H9 (cell line): ENCODE results near the gene OTUB1. TPM values are rescaled to one million over a fixed set of nuclear protein-coding genes. Genes with fewer than 3 reads are reported as not detected.

Experiments used
- DNase-seq: peaks from one replicate; pipeline ENCODE4 v3.0.0-alpha.2; 2017
- H2AFZ ChIP-seq: one replicate; pipeline ENCODE4 v1.6.1; 2013; ENCODE audit warnings: mild to moderate bottlenecking, low read length, control low read depth, moderate library complexity
- H2AK5ac ChIP-seq: 2 replicates; pipeline ENCODE4 v1.6.1; 2013; ENCODE audit warnings: low read length, control low read depth, mixed read lengths; ENCODE audit not compliant: insufficient read length
- H2BK120ac ChIP-seq: one replicate; pipeline ENCODE4 v1.6.1; 2013; ENCODE audit warnings: low read depth, mild to moderate bottlenecking, low read length, control low read depth, inconsistent platforms; ENCODE audit not compliant: poor library complexity, severe bottlenecking
- H2BK12ac ChIP-seq: 2 replicates; pipeline ENCODE4 v1.6.1; 2013; ENCODE audit warnings: low read length, control low read depth, mixed read lengths, low read depth; ENCODE audit not compliant: insufficient read length
- H2BK15ac ChIP-seq: 2 replicates; pipeline ENCODE4 v1.6.1; 2013; ENCODE audit warnings: low read depth, low read length, control low read depth
- H2BK20ac ChIP-seq: one replicate; pipeline ENCODE4 v1.6.1; 2013; ENCODE audit warnings: low read depth, mild to moderate bottlenecking, low read length, control low read depth, inconsistent platforms; ENCODE audit not compliant: poor library complexity, severe bottlenecking
- H2BK5ac ChIP-seq: 2 replicates; pipeline ENCODE4 v1.6.1; 2013; ENCODE audit warnings: low read length, control low read depth, mixed read lengths; ENCODE audit not compliant: insufficient read length
- H3K14ac ChIP-seq: 2 replicates; pipeline ENCODE4 v1.6.1; 2013; ENCODE audit warnings: low read length, control low read depth; ENCODE audit not compliant: insufficient read depth
- H3K18ac ChIP-seq: 2 replicates; pipeline ENCODE4 v1.6.1; 2013; ENCODE audit warnings: low read depth, mild to moderate bottlenecking, mixed read lengths, low read length, control low read depth; ENCODE audit not compliant: insufficient read length
- H3K23ac ChIP-seq: 2 replicates; pipeline ENCODE4 v1.6.1; 2013; ENCODE audit warnings: low read length, control low read depth, mixed read lengths, low read depth; ENCODE audit not compliant: insufficient read length
- H3K23me2 ChIP-seq: 2 replicates; pipeline ENCODE4 v1.6.1; 2013; ENCODE audit warnings: low read depth, mild to moderate bottlenecking, mixed read lengths, low read length, control low read depth; ENCODE audit not compliant: insufficient read length, poor library complexity, severe bottlenecking
- H3K27ac ChIP-seq: 2 replicates; pipeline ENCODE4 v1.5.1; 2013; ENCODE audit warnings: low read length, control low read depth, mixed read lengths, low read depth; ENCODE audit not compliant: insufficient read length
- H3K27me3 ChIP-seq: 2 replicates; pipeline ENCODE4 v1.6.1; 2013; ENCODE audit warnings: low read length, control low read depth, inconsistent platforms; ENCODE audit not compliant: insufficient read depth
- H3K4ac ChIP-seq: 2 replicates; pipeline ENCODE4 v1.6.1; 2013; ENCODE audit warnings: low read depth, mild to moderate bottlenecking, control low read depth, inconsistent platforms, low read length, moderate library complexity
- H3K4me1 ChIP-seq: 2 replicates; pipeline ENCODE4 v1.6.1; 2013; ENCODE audit warnings: low read length, control low read depth, inconsistent platforms; ENCODE audit not compliant: insufficient read depth
- H3K4me2 ChIP-seq: 2 replicates; pipeline ENCODE4 v1.6.1; 2013; ENCODE audit warnings: low read length, control low read depth, mixed read lengths; ENCODE audit not compliant: insufficient read length, insufficient read depth
- H3K56ac ChIP-seq: 2 replicates; pipeline ENCODE4 v1.6.1; 2013; ENCODE audit warnings: low read depth, mild to moderate bottlenecking, mixed read lengths, low read length, control low read depth; ENCODE audit not compliant: insufficient read length
- H3K79me1 ChIP-seq: 2 replicates; pipeline ENCODE4 v1.6.1; 2013; ENCODE audit warnings: low read depth, mild to moderate bottlenecking, moderate library complexity, low read length, control low read depth, inconsistent platforms; ENCODE audit not compliant: insufficient read depth, poor library complexity, severe bottlenecking
- H3K79me2 ChIP-seq: 2 replicates; pipeline ENCODE4 v1.6.1; 2013; ENCODE audit warnings: low read length, control low read depth, inconsistent platforms; ENCODE audit not compliant: insufficient read depth
- H3K9ac ChIP-seq: 2 replicates; pipeline ENCODE4 v1.6.1; 2013; ENCODE audit warnings: low read length, control low read depth, mixed read lengths; ENCODE audit not compliant: insufficient read length; ENCODE audit errors: extremely low read depth
- H3K9me3 ChIP-seq: one replicate; pipeline ENCODE4 v1.6.1; 2013; ENCODE audit warnings: low read depth, low read length, inconsistent platforms; ENCODE audit not compliant: control insufficient read depth
- H3T11ph ChIP-seq: one replicate; pipeline ENCODE4 v1.6.1; 2013; ENCODE audit warnings: mild to moderate bottlenecking, low read length, control low read depth, inconsistent platforms
- H4K20me1 ChIP-seq: one replicate; pipeline ENCODE4 v1.6.1; 2013; ENCODE audit not compliant: control insufficient read depth, insufficient read length, insufficient read depth
- H4K5ac ChIP-seq: 2 replicates; pipeline ENCODE4 v1.6.1; 2013; ENCODE audit warnings: low read depth, mild to moderate bottlenecking, mixed read lengths, low read length, control low read depth; ENCODE audit not compliant: insufficient read length
- H4K8ac ChIP-seq: replicated peaks from 2 replicates; pipeline ENCODE4 v1.6.1; 2013; ENCODE audit warnings: low read length, control low read depth, mixed read lengths, low read depth; ENCODE audit not compliant: insufficient read length
- H4K91ac ChIP-seq: 2 replicates; pipeline ENCODE4 v1.6.1; 2013; ENCODE audit warnings: low read depth, mild to moderate bottlenecking, moderate library complexity, mixed read lengths, low read length, control low read depth; ENCODE audit not compliant: insufficient read length
- H3K27ac Mint-ChIP-seq, 3 experiments: 2 replicates in 2 of 3; 3 replicates in 1 of 3; pipeline ENCODE4 v1.8.0; 2020 to 2021; ENCODE audit warnings: mixed read lengths in 3 of 3, mild to moderate bottlenecking in 1 of 3, moderate library complexity in 1 of 3
- H3K27me3 Mint-ChIP-seq: 2 replicates; pipeline ENCODE4 v1.8.0; 2021; ENCODE audit warnings: low read depth, mild to moderate bottlenecking, moderate library complexity, mixed read lengths
- H3K36me3 Mint-ChIP-seq, 3 experiments: 2 replicates in 2 of 3; 3 replicates in 1 of 3; pipeline ENCODE4 v1.8.0; 2020 to 2021; ENCODE audit warnings: low read depth in 3 of 3, mixed read lengths in 3 of 3; ENCODE audit not compliant: insufficient read depth in 1 of 3
- H3K4me1 Mint-ChIP-seq, 2 experiments: 2 replicates each; pipeline ENCODE4 v1.8.0; 2020; ENCODE audit warnings: mixed read lengths in 2 of 2
- H3K4me3 Mint-ChIP-seq, 2 experiments: 2 replicates in 1 of 2; 3 replicates in 1 of 2; pipeline ENCODE4 v1.8.0; 2020 to 2021; ENCODE audit warnings: mild to moderate bottlenecking in 2 of 2, mixed read lengths in 2 of 2, moderate library complexity in 1 of 2
- H3K9me3 Mint-ChIP-seq, 2 experiments: 2 replicates in 1 of 2; 3 replicates in 1 of 2; pipeline ENCODE4 v1.8.0; 2020; ENCODE audit warnings: mild to moderate bottlenecking in 2 of 2, mixed read lengths in 2 of 2, moderate library complexity in 1 of 2
- WGBS: extraction: QIAGEN DNeasy Blood & Tissue Kit; methylation state at CpG from one replicate; pipeline ENCODE4 v1.1.7; 2013; ENCODE audit warnings: missing lambda C conversion rate, low lambda C conversion rate, mixed read lengths; ENCODE audit not compliant: insufficient read length; ENCODE audit errors: extremely low coverage; 5-methylcytosine and 5-hydroxymethylcytosine counted together
- total RNA-seq: library from RNA; stranded (reverse); gene quantifications from 2 replicates; pipeline ENCODE4 v1.2.1, GENCODE V29; 2021
- TF ChIP-seq, protein P1 (sequence below): fragments of 200-600 bp; sonication (generic); conservative IDR thresholded peaks from 3 replicates; pipeline ENCODE4 v1.8.0; 2021; ENCODE audit warnings: antibody characterized with exemption, mild to moderate bottlenecking

OTUB1 gene
- total RNA-seq, 1 experiment from 2014 or later: 114 TPM

DNA sequence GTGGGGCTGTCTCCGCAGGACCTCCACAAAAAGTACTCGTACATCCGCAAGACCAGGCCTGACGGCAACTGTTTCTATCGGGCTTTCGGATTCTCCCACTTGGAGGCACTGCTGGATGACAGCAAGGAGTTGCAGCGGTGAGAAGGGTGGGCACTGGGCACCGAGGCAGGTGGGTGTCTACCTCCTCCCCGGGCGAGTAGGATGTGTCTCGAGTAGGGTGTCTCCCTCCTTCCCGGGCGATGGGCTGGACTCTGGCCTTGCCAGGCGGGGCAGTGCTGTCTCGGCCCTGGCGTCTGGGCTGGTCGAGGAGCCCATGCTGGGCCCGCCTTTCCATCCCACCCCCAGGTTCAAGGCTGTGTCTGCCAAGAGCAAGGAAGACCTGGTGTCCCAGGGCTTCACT is 10.3 kb downstream of the OTUB1 start:
- Histone ChIP-seq H4K91ac (no peak overlapping the region), H2AK5ac (no peak overlapping the region), H3K9ac (no peak overlapping the region), H3K79me2 (no peaks in the 10 kb centered on the region), H3K9me3 (no peaks in the 10 kb centered on the region), H3K18ac (no peak overlapping the region), H2BK20ac (no peak overlapping the region), H3K4me1 (no peaks in the 10 kb centered on the region), H4K5ac (no peak overlapping the region), H3K23ac (no peak overlapping the region), H3K27ac (no peak overlapping the region), H3K14ac (no peak overlapping the region), H3K4ac (no peak overlapping the region), H2BK12ac (no peak overlapping the region), H3K4me2 (no peak overlapping the region), H3T11ph (no peak overlapping the region), H2AFZ (no peak overlapping the region), H4K8ac (no peak overlapping the region), H2BK15ac (no peak overlapping the region), H3K79me1 (no peaks in the 10 kb centered on the region), H3K56ac (no peak overlapping the region), H3K27me3 (no peaks in the 10 kb centered on the region; the same call in 1 of the 2 replicates), H4K20me1 (no peaks in the 10 kb centered on the region), H2BK120ac (no peak overlapping the region), H2BK5ac (no peak overlapping the region), H3K23me2 (peaks cover 11% of the 10 kb centered on the region)
- Mint-ChIP-seq H3K9me3 (no peaks in the 10 kb centered on the region), H3K27me3 (peaks cover 7% of the 10 kb centered on the region), H3K36me3 (peaks cover 26 to 59% (median 57%) of the 10 kb centered on the region in 3 experiments; a peak in 6 of 7 replicates), H3K4me3 (no peak overlapping the region), H3K4me1 (peaks cover 7 to 13% of the 10 kb centered on the region in 2 experiments), H3K27ac (no peak overlapping the region)
- TF ChIP-seq, protein P1, sequence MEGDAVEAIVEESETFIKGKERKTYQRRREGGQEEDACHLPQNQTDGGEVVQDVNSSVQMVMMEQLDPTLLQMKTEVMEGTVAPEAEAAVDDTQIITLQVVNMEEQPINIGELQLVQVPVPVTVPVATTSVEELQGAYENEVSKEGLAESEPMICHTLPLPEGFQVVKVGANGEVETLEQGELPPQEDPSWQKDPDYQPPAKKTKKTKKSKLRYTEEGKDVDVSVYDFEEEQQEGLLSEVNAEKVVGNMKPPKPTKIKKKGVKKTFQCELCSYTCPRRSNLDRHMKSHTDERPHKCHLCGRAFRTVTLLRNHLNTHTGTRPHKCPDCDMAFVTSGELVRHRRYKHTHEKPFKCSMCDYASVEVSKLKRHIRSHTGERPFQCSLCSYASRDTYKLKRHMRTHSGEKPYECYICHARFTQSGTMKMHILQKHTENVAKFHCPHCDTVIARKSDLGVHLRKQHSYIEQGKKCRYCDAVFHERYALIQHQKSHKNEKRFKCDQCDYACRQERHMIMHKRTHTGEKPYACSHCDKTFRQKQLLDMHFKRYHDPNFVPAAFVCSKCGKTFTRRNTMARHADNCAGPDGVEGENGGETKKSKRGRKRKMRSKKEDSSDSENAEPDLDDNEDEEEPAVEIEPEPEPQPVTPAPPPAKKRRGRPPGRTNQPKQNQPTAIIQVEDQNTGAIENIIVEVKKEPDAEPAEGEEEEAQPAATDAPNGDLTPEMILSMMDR: no peak
- no CpG with 5 or more reads among the region's 18 CpGs for WGBS
- DNase-seq: no peak
